ENCODE results near the gene RELCH.

The RELCH gene

GRCh38 chr18:62325806-62326645 lies 139.0 kb downstream of the RELCH start:
- peak; percentile 45 for DNase-seq

- DNase-seq: no peak
These were observed 139.7 kb downstream of the RELCH start for GRCh38 chr18:62326646-62327348.

- DNase-seq: no peak
These were observed 140.9 kb downstream of the RELCH start for GRCh38 chr18:62327977-62328376.

GRCh38 chr18:62328586-62329525 lies 141.8 kb downstream of the RELCH start:
- no peak for DNase-seq

- no peak for DNase-seq
These were observed 142.8 kb downstream of the RELCH start for GRCh38 chr18:62329691-62330454.

- DNase-seq: no peak
These were observed 143.6 kb downstream of the RELCH start for GRCh38 chr18:62330650-62331049.

GRCh38 chr18:62331581-62332356 lies 144.7 kb downstream of the RELCH start:
- no peak for DNase-seq

GRCh38 chr18:62332431-62332830 lies 145.4 kb downstream of the RELCH start:
- DNase-seq: no peak

GRCh38 chr18:62332964-62333695 lies 146.1 kb downstream of the RELCH start:
- DNase-seq: no peak

GRCh38 chr18:62334120-62334519 lies 147.1 kb downstream of the RELCH start:
- DNase-seq: no peak

GRCh38 chr18:62335494-62335893 lies 148.4 kb downstream of the RELCH start:
- DNase-seq: no peak

- DNase-seq: no peak
These were observed 149.6 kb downstream of the RELCH start for GRCh38 chr18:62336618-62337017.

GRCh38 chr18:62337336-62337735 lies 150.3 kb downstream of the RELCH start:
- DNase-seq: no peak

GRCh38 chr18:62338446-62339105 lies 151.5 kb downstream of the RELCH start:
- no peak for DNase-seq

- no peak for DNase-seq
These were observed 152.3 kb downstream of the RELCH start for GRCh38 chr18:62339106-62339988.

- no peak for DNase-seq
These were observed 153.9 kb downstream of the RELCH start for GRCh38 chr18:62340996-62341395.

- no peak for DNase-seq
These were observed 154.4 kb downstream of the RELCH start for GRCh38 chr18:62341473-62341872.

GRCh38 chr18:62342884-62343283 lies 155.8 kb downstream of the RELCH start:
- no peak for DNase-seq

GRCh38 chr18:62343316-62343715 lies 156.3 kb downstream of the RELCH start:
- no peak for DNase-seq

Data from activated CD4-positive, CD25-positive, alpha-beta regulatory T cell treated with anti-CD3 and anti-CD28 coated beads, Interleukin-2, amount 50 U/mL, for 72 hours (primary cell).